HG02798 (cell line): ENCODE data around the gene H2AZ2.
"Not testable (repeated sequence)": the region's sequence is repeated elsewhere in the genome, so short reads cannot be mapped to it uniquely, and the experiment has no call there.

Source experiments
- ATAC-seq: cut with Tn5 transposase; IDR thresholded peaks from one replicate; pipeline ENCODE4 v1.9.1; 2021; ENCODE audit warnings: mild to moderate bottlenecking; ENCODE audit not compliant: unreplicated experiment, poor library complexity

H2AZ2 gene

DNA sequence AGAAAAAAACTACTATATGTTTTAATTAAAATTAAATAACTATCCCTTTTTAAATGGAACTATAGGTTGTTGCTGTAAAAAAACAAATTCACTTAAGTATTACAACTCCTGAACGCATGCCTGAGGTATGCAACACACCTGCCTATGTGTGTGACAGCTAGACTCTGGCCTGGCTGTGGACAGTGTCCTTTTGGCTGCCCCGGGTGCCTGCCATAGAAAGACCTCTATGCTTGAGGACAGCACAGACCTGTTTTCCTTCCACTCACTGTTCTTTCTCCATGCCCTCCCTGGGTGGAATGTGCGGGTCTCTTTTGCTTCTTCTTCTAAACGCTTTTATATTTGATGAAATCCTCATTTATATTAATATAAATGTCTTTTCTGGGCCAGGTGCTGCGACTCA lies 57.9 kb downstream of the H2AZ2 start:
- ATAC-seq: no peak

DNA sequence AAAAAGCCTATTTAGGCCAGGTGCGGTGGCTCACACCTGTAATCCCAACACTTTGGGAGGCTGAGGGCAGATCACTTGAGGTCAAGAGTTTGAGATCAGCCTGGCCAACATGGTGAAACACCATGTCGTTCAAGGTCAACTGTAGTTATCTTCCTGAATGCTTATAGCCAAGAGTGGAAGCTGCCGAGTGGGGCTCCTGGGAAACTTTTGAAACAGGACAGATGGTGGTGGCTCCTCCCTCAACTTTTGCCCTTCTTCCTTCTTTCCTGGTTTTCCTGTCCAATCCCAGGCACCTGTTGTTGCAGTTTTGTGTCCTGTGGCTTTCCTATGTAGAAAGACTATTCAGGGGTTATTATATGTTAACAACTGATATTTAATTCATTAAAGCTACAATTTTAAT lies 60.1 kb downstream of the H2AZ2 start:
- no peak for ATAC-seq

- ATAC-seq: no peak
Measured at GRCh38 chr7:44787041-44787440, 60.8 kb downstream of the H2AZ2 start.

GRCh38 chr7:44785218-44785617 lies 62.7 kb downstream of the H2AZ2 start:
- ATAC-seq: not testable (repeated sequence)

GRCh38 chr7:44784364-44784763 lies 63.5 kb downstream of the H2AZ2 start:
- ATAC-seq: no peak

- no peak for ATAC-seq
Measured at GRCh38 chr7:44783407-44783806, 64.5 kb downstream of the H2AZ2 start.

- no peak for ATAC-seq
Measured at GRCh38 chr7:44782460-44782859, 65.4 kb downstream of the H2AZ2 start.
